HG03135 (cell line): Measurements from ENCODE around the gene TTC34.

Experiments used
- ATAC-seq: cut with Tn5 transposase; IDR thresholded peaks from one replicate; pipeline ENCODE4 v1.9.1; 2021; ENCODE audit warnings: mild to moderate bottlenecking, moderate library complexity; ENCODE audit not compliant: unreplicated experiment

The TTC34 gene

DNA sequence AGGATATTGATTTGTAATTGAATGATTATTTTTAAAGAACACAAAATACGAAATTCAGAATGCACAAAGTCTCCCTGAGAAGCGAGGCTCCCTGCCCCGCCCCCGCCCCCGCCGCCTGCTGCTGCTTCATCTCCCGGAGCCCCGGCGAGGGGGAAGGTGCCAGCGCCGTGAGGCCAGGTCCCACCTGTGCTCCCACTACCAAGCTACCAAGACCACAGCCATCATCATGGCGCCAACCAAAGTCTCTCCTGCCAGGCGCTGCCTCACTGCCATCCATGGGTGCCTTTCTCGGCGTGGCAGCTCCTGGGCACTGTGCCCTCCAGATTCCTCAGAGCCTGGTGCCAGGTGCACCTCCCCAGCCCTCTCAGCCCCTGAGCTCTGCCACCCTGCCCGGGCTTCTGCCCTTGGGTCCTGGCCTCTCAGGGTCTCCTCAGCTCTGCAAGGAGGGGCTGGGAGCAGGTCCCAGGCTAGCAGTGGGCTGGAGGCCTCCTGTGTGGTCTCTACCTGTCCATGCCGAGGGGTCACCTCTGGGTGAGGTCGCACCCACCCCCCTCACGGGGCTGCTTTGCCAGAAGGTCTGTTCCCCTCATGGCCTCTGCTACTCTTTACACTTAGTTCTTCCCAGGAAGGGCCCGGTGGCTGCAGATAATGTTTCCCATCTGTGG, 29.4 kb upstream of the TTC34 start:
- no peak for ATAC-seq

GRCh38 chr1:2829846-2830615, 28.5 kb upstream of the TTC34 start:
- ATAC-seq = no peak

DNA sequence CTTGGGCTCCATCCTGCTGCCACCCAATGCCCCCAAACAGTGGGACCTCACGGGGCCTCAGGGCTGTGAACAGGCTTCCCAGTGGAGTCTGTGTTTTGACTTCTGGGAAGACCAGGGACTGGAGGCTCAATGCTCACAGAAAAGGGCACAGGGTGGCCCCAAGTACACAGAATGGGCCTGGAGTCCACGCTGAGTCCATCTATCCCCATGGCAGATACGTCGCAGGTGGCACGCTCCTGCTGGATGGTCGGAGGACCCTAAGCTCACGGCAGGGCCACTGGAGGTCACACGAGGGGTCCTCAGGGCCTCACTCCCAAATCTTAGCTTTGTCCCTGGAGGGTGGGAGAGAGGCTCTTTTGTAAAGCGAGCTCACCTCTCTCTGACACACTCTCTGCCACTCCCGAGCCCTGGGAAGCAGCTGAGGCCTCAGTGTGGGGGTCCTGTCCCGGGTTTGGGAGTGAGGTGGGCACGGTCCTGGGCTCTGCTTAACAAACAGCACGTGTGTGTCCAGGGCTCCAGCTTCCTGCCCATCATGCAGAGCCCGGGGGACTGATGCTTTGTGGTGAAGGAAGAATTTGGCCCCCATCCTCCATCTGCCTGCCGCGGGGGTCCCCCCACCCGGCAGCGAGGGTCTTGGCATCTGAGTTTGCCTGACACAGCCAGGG, 27.2 kb upstream of the TTC34 start:
- no peak for ATAC-seq

- no peak for ATAC-seq
These were observed 25.3 kb upstream of the TTC34 start for GRCh38 chr1:2826736-2827292.

- no peak for ATAC-seq
These were observed 24.8 kb upstream of the TTC34 start for GRCh38 chr1:2826316-2826715.

GRCh38 chr1:2825487-2826189, 24.1 kb upstream of the TTC34 start:
- no peak for ATAC-seq

DNA sequence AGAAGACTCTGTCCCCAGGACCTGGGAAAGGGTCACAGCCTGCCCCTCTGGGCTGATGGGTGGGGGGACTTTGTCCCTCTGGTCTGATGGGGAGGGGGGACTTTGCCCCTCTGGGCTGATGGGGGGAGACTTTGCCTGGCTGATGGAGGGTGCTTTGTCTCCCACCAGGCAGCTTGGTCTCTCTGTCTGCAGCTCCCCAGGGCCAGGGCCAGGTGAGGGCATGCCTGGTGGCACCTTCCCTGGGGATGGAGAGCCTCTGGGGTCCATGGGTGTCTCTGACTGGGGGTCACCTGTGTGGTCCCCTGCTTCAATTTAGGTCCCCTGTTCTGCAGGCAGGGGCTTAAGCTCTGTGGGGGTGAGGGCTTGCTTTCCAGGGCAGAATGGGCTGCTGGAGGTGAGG, 23.5 kb upstream of the TTC34 start:
- ATAC-seq = no peak

DNA sequence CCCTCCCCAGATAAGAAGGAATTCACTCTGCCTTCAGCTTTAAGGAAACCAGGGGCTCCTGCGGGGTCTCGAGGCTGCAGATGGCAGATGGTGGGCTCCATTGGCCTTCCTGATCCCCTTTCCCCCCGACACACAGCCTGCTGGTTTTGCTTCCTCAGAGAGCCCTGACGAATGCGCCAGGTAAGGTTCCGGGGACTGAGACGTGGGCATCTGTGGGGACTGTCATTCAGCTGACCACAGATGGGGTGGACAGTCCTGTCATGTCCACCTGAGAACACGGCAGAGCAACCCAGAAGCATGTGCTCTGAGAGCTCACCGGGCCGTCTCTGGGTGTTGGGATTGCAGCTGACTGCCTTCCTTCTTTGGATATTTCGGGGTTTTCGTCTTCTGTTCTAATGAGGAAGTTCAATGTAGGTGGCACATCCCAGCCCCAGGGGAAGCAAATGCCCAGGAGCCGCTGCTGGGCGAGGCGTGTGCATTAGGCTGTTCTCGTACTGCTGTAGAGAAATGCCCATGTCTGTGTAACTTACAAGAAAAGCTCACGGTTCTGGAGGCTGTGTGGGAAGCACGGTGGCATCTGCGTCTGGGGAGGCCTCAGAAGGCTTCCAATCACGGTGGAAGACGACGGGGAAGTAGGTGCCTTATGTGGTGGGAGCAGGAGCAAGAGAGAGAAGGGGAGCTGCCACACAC, 22.6 kb upstream of the TTC34 start:
- no peak for ATAC-seq

GRCh38 chr1:2822621-2823145, 21.2 kb upstream of the TTC34 start:
- no peak for ATAC-seq

- ATAC-seq = no peak
These were observed 20.6 kb upstream of the TTC34 start for GRCh38 chr1:2821966-2822620.

DNA sequence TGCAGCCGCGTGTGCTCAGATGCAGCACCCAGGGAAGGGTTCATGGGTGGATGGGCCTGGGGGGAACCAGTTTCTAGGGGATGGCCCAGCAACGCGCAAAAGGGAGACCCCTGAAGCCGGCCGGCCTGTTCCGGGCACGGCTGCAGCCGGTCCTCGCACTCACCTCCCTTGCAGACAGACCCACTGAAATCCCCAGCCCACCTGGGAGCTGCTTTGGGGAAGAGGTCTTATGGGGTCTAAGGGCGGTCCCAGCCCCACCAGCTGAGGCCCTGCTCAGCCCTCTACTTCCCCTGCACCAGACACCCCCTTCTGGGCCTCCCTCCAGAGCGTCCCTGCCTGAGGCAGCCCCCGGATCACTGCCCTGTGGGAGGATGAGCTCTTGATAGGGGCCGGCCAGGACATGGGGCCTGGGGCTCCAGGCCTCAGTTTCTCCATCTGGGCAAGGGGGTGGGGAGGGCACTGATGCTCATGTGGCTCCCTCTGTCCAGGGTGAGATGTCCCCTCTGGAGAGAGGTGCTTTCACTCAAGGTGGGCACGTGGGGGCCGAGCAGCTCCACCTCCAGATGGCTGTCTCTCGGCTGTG, 20.0 kb upstream of the TTC34 start:
- no peak for ATAC-seq

DNA sequence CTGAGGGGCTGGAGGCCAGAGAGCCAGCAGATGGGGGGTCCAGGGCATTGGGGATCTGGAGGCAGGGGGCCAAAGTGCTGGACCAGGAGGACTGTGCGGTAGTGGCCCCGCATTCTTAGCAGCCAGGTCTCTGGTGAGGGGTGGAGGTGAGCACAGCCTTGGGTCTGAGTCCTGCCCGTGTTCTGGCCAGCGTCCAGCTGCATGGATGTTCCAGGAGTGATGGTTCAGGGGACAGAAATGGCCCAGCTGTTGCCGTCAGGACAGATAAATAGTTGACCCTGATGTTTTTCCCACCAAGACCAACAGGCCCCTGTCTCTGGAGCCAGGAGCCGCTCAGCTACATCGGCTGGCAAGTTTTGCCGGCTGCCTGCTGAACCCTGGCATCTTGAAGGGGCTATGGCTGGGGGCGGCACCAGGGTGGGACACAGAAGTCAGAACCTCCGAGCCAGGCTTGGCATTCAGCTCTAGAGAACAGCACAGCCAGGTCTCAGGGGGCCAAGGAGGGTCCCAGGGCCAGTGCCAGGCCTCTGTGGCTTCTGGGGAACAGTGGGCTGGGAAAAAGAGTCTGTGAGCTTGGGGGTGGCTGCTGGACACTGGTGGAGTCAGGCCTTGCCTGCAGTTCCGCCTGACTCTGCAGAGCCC, 19.4 kb upstream of the TTC34 start:
- no peak for ATAC-seq

GRCh38 chr1:2819831-2820730, 18.6 kb upstream of the TTC34 start:
- no peak for ATAC-seq

- no peak for ATAC-seq
These were observed 17.9 kb upstream of the TTC34 start for GRCh38 chr1:2819429-2819828.

GRCh38 chr1:2817784-2818564, 16.5 kb upstream of the TTC34 start:
- no peak for ATAC-seq

- no peak for ATAC-seq
These were observed 15.3 kb upstream of the TTC34 start for GRCh38 chr1:2816786-2817185.

GRCh38 chr1:2815551-2815950, 14.1 kb upstream of the TTC34 start:
- ATAC-seq = no peak
